H1 (cell line): ENCODE results near the gene ALDH1B1. TPM values are rescaled to one million over a fixed set of nuclear protein-coding genes. Genes with fewer than 3 reads are reported as not detected.

Experiments used
- CTCF ChIA-PET: fragments of 300-600 bp; sonication (Branson Sonifier 250); formaldehyde crosslinking; loops from one replicate; lab custom pipeline; 2021; ENCODE audit not compliant: partially characterized antibody; lab: Charles Lee
- POLR2A ChIA-PET: fragments of 300-600 bp; sonication (Branson Sonifier 250); formaldehyde crosslinking; loops from one replicate; lab custom pipeline; 2021; ENCODE audit warnings: inconsistent platforms; ENCODE audit not compliant: partially characterized antibody; lab: Charles Lee
- DNase-seq, 2 experiments: peaks; one replicate each; pipeline versions ENCODE4 v3.0.0 to v3.0.0-alpha.2; 2010 to 2022; ENCODE audit warnings: low spot score in 2 of 2, low read depth in 1 of 2, mixed read lengths in 1 of 2
- FAIRE-seq: peaks from 2 replicates; lab custom pipeline; 2011; peaks lifted over from hg19 to GRCh38; lab: Jason Lieb, UNC
- H2AFZ ChIP-seq: 2 replicates; pipeline ENCODE4 v1.8.1; 2012; ENCODE audit warnings: low read length, inconsistent platforms
- H2AK5ac ChIP-seq: 2 replicates; pipeline ENCODE4 v1.6.1; 2013; ENCODE audit warnings: low read depth, low read length
- H2BK120ac ChIP-seq: replicated peaks from 2 replicates; pipeline ENCODE3; 2013; ENCODE audit warnings: low read depth, low read length, inconsistent platforms
- H2BK12ac ChIP-seq: 2 replicates; pipeline ENCODE4 v1.6.1; 2013; ENCODE audit warnings: low read depth, low read length
- H2BK15ac ChIP-seq: 2 replicates; pipeline ENCODE4 v1.6.1; 2013; ENCODE audit warnings: low read length
- H2BK20ac ChIP-seq: 2 replicates; pipeline ENCODE4 v1.6.1; 2013; ENCODE audit warnings: low read length
- H2BK5ac ChIP-seq: 2 replicates; pipeline ENCODE4 v1.6.1; 2013; ENCODE audit warnings: low read depth, low read length
- H3K14ac ChIP-seq: 2 replicates; pipeline ENCODE4 v1.6.1; 2013; ENCODE audit warnings: inconsistent platforms; ENCODE audit not compliant: insufficient read length
- H3K18ac ChIP-seq: 2 replicates; pipeline ENCODE4 v1.6.1; 2013; ENCODE audit warnings: low read length; ENCODE audit errors: extremely low read depth
- H3K23ac ChIP-seq: 2 replicates; pipeline ENCODE4 v1.6.1; 2013; ENCODE audit warnings: inconsistent platforms; ENCODE audit not compliant: insufficient read length
- H3K23me2 ChIP-seq: 2 replicates; pipeline ENCODE4 v1.6.1; 2013; ENCODE audit warnings: low read depth, low read length
- H3K27ac ChIP-seq: 2 replicates; pipeline ENCODE4 v1.6.1; 2011; ENCODE audit warnings: low read depth, low read length, inconsistent platforms
- H3K27me3 ChIP-seq, 4 experiments: replicated peaks in 1 of 4; 1 replicate in 1 of 4; 2 replicates in 3 of 4; pipeline versions ENCODE4 v1.6.1 to v1.8.1; 2011 to 2013; ENCODE audit warnings: low read length in 3 of 4, mild to moderate bottlenecking in 3 of 4, inconsistent platforms in 2 of 4, mixed read lengths in 2 of 4, moderate library complexity in 1 of 4; ENCODE audit not compliant: control insufficient read depth in 3 of 4, insufficient read depth in 3 of 4; ENCODE audit errors: extremely low read depth in 1 of 4
- H3K36me3 ChIP-seq, 4 experiments: 2 replicates each; pipeline versions ENCODE4 v1.6.1 to v1.8.1; 2011 to 2013; ENCODE audit warnings: mild to moderate bottlenecking in 4 of 4, low read length in 3 of 4, moderate library complexity in 2 of 4, control low read depth in 1 of 4, inconsistent platforms in 1 of 4; ENCODE audit not compliant: insufficient read depth in 4 of 4, control insufficient read depth in 2 of 4
- H3K4ac ChIP-seq: replicated peaks from 2 replicates; pipeline ENCODE3; 2013; ENCODE audit warnings: low read length, low read depth, mixed read lengths, inconsistent platforms; ENCODE audit not compliant: insufficient read length
- H3K4me1 ChIP-seq, 4 experiments: replicated peaks in 1 of 4; 1 replicate in 1 of 4; 2 replicates in 3 of 4; pipeline versions ENCODE4 v1.6.1 to v1.8.1; 2011 to 2013; ENCODE audit warnings: low read length in 3 of 4, inconsistent platforms in 2 of 4, mixed read lengths in 1 of 4; ENCODE audit not compliant: insufficient read depth in 4 of 4, control insufficient read depth in 3 of 4
- H3K4me2 ChIP-seq, 2 experiments: 2 replicates each; pipeline versions ENCODE4 v1.6.1 to v1.8.1; 2011 to 2013; ENCODE audit warnings: low read depth in 2 of 2, low read length in 2 of 2, control low read depth in 1 of 2, inconsistent platforms in 1 of 2, mild to moderate bottlenecking in 1 of 2; ENCODE audit not compliant: insufficient read depth in 1 of 2
- H3K4me3 ChIP-seq, 4 experiments: fragments of 200-600, 300-600 bp in 1 of 4; sonication (generic), shearing (Covaris generic), sonication (Bioruptor Twin) in 1 of 4; 2 replicates each; pipeline versions ENCODE4 v1.5.1 to v1.8.1; 2011 to 2016; ENCODE audit warnings: low read length in 4 of 4, low read depth in 3 of 4, control low read depth in 2 of 4, inconsistent platforms in 2 of 4, mild to moderate bottlenecking in 2 of 4, mixed read lengths in 1 of 4, moderate library complexity in 1 of 4; ENCODE audit not compliant: insufficient read depth in 2 of 4; ENCODE audit errors: extremely low read depth in 1 of 4
- H3K56ac ChIP-seq: replicated peaks from 2 replicates; pipeline ENCODE3; 2013; ENCODE audit warnings: low read depth, mild to moderate bottlenecking, mixed read lengths, low read length, inconsistent platforms; ENCODE audit not compliant: insufficient read length
- H3K79me1 ChIP-seq: 2 replicates; pipeline ENCODE4 v1.6.1; 2013; ENCODE audit warnings: low read depth, low read length, control low read depth
- H3K79me2 ChIP-seq, 2 experiments: 2 replicates each; pipeline versions ENCODE4 v1.6.1 to v1.8.1; 2012 to 2013; ENCODE audit warnings: low read length in 2 of 2, mild to moderate bottlenecking in 2 of 2, inconsistent platforms in 1 of 2; ENCODE audit not compliant: insufficient read depth in 2 of 2, control insufficient read depth in 1 of 2
- H3K9ac ChIP-seq, 4 experiments: replicated peaks in 1 of 4; 1 replicate in 1 of 4; 2 replicates in 3 of 4; pipeline versions ENCODE4 v1.6.1 to v1.8.1; 2011 to 2013; ENCODE audit warnings: low read depth in 3 of 4, low read length in 3 of 4, control low read depth in 2 of 4, mild to moderate bottlenecking in 2 of 4, moderate library complexity in 2 of 4, inconsistent platforms in 1 of 4; ENCODE audit errors: extremely low read depth in 1 of 4
- H3K9me3 ChIP-seq, 2 experiments: 2 replicates each; pipeline versions ENCODE4 v1.6.1 to v1.8.1; 2012 to 2013; ENCODE audit warnings: mild to moderate bottlenecking in 2 of 2, moderate library complexity in 2 of 2, control low read depth in 1 of 2, inconsistent platforms in 1 of 2, low read depth in 1 of 2, low read length in 1 of 2, mixed read lengths in 1 of 2; ENCODE audit not compliant: insufficient read depth in 2 of 2
- H4K20me1 ChIP-seq, 2 experiments: replicated peaks in 1 of 2; 2 replicates each; pipeline versions ENCODE3 to v1.8.1; 2011 to 2013; ENCODE audit warnings: inconsistent platforms in 2 of 2, low read length in 2 of 2, mild to moderate bottlenecking in 1 of 2; ENCODE audit not compliant: insufficient read depth in 2 of 2, control insufficient read depth in 1 of 2
- H4K5ac ChIP-seq: 2 replicates; pipeline ENCODE4 v1.6.1; 2013; ENCODE audit warnings: low read length, low read depth, mixed read lengths, inconsistent platforms; ENCODE audit not compliant: insufficient read length
- H4K8ac ChIP-seq: 2 replicates; pipeline ENCODE4 v1.8.0; 2013; ENCODE audit warnings: mild to moderate bottlenecking, moderate library complexity, low read length, inconsistent platforms; ENCODE audit not compliant: insufficient read depth; ENCODE audit errors: extremely low read depth
- H4K91ac ChIP-seq: replicated peaks from 2 replicates; pipeline ENCODE3; 2013; ENCODE audit warnings: low read length, mixed read lengths, inconsistent platforms; ENCODE audit not compliant: insufficient read length
- CBX8 ChIP-seq: fragments of 300-800, 300-1000 bp; sonication (generic); IDR thresholded peaks from 2 replicates; pipeline ENCODE4 v1.7.1; 2016; ENCODE audit warnings: low read depth, low read length, borderline replicate concordance
- CTBP2 ChIP-seq: IDR thresholded peaks from 2 replicates; pipeline ENCODE4 v1.7.0; 2011; ENCODE audit warnings: borderline replicate concordance, mild to moderate bottlenecking, moderate library complexity, mixed read lengths, low read length; ENCODE audit not compliant: insufficient read depth, insufficient read length
- FOSL1 ChIP-seq: IDR thresholded peaks from 2 replicates; pipeline ENCODE4 v1.6.1; 2011; ENCODE audit warnings: mild to moderate bottlenecking, low read depth, low read length, moderate library complexity; ENCODE audit not compliant: insufficient read depth
- GABPA ChIP-seq: IDR thresholded peaks from 2 replicates; pipeline ENCODE4 v1.6.1; 2011; ENCODE audit warnings: mild to moderate bottlenecking, low read length, moderate library complexity, borderline replicate concordance; ENCODE audit not compliant: insufficient read depth
- JUND ChIP-seq: IDR thresholded peaks from 2 replicates; pipeline ENCODE4 v1.6.1; 2011; ENCODE audit warnings: mild to moderate bottlenecking, improper control_type of control experiment, low read length
- NRF1 ChIP-seq: IDR thresholded peaks from 2 replicates; pipeline ENCODE4 v1.6.1; 2011; ENCODE audit warnings: mild to moderate bottlenecking, low read depth, low read length, improper control_type of control experiment
- RFX5 ChIP-seq: IDR thresholded peaks from 2 replicates; pipeline ENCODE4 v1.6.1; 2011; ENCODE audit warnings: low read depth, low read length, improper control_type of control experiment, borderline replicate concordance
- RXRA ChIP-seq: IDR thresholded peaks from 2 replicates; pipeline ENCODE4 v1.6.1; 2011; ENCODE audit warnings: low read depth, mild to moderate bottlenecking, low read length, moderate library complexity; ENCODE audit not compliant: insufficient read depth
- SAP30 ChIP-seq: fragments of 300-600 bp; sonication (generic); IDR thresholded peaks from 2 replicates; pipeline ENCODE4 v1.7.1; 2012; ENCODE audit warnings: low read length, moderate library complexity, mild to moderate bottlenecking, inconsistent platforms; ENCODE audit not compliant: insufficient read depth, insufficient replicate concordance
- SP1 ChIP-seq: IDR thresholded peaks from 2 replicates; pipeline ENCODE4 v1.6.1; 2011; ENCODE audit warnings: low read depth, low read length
- TBP ChIP-seq: IDR thresholded peaks from 2 replicates; pipeline ENCODE4 v1.6.1; 2011; ENCODE audit warnings: low read depth, low read length, improper control_type of control experiment
- WGBS, 2 experiments: shearing (Covaris generic) in 1 of 2; methylation state at CpG; one replicate each; pipeline versions ENCODE4 v1.1.6 to v1.1.7; 2013 to 2015; ENCODE audit warnings: low lambda C conversion rate in 2 of 2, mixed read lengths in 2 of 2, inconsistent platforms in 1 of 2, low coverage in 1 of 2, missing lambda C conversion rate in 1 of 2; ENCODE audit not compliant: insufficient replicate concordance in 2 of 2, insufficient coverage in 1 of 2, insufficient read length in 1 of 2; ENCODE audit errors: extremely low coverage in 1 of 2, missing lambda C conversion rate in 1 of 2; 5-methylcytosine and 5-hydroxymethylcytosine counted together
- polyA plus RNA-seq, 7 experiments: library from polyadenylated mRNA; depleted of rRNA in 3 of 7; stranded (reverse) in 5 of 7; unstranded in 2 of 7; fragments of >200 nt in 5 of 7; fragments of 200-250 nt in 2 of 7; gene quantifications; 1 replicate in 5 of 7; 2 replicates in 1 of 7; 4 replicates in 1 of 7; pipeline versions ENCODE4 v1.2.1 to v1.2.3, GENCODE V29; 2011 to 2013; ENCODE audit warnings: missing spikeins in 2 of 7, mixed read lengths in 2 of 7
- total RNA-seq: library from RNA; stranded (reverse); fragmentation: NEBNext Ultra II Directional; extraction: Animal tissue kit (Norgen Biotek cat#: 25700); gene quantifications from 2 replicates; pipeline ENCODE4 v1.2.1, GENCODE V29; 2021
- TF ChIP-seq, protein P1 (sequence below): IDR thresholded peaks from 2 replicates; pipeline ENCODE4 v1.6.1; 2012; ENCODE audit warnings: inconsistent platforms

ALDH1B1 gene
- total and polyA plus RNA-seq, 2 of the 8 experiments (the other 6 are each of a cell fraction or from before 2014, with no cell fraction given): 41.6 to 78.7 TPM

- H3K23me2 ChIP-seq: no peaks in the 10 kb centered on the region; the same call in 1 of the 2 replicates
- H3K27ac ChIP-seq: no peak overlapping the region
- POLR2A ChIA-PET: interaction anchor here (1.1 kb wide), 1 partner anchor 25 kb away, joined by 3 read pairs; no protein-coding TSS in a partner anchor
- FAIRE-seq: no peak
- no peak overlapping the region for H3K4ac ChIP-seq
- H4K20me1 ChIP-seq: peaks cover 0 to 4% of the 10 kb centered on the region in 2 experiments
- H2AK5ac ChIP-seq: no peak overlapping the region
- peak overlapping the region; percentile 36; the same call in 1 of the 2 replicates for H2BK5ac ChIP-seq
- no peak overlapping the region for H2AFZ ChIP-seq
- no peaks in the 10 kb centered on the region for H3K79me2 ChIP-seq
- no peak overlapping the region for H4K8ac ChIP-seq
- no peak overlapping the region for H4K91ac ChIP-seq
- H3K23ac ChIP-seq: no peak overlapping the region
- WGBS, 2 experiments: 85% methylated on average over 1 of the region's 1 CpG; no CpG with 5 or more reads in 1 of the 2 experiments
- no peaks in the 10 kb centered on the region for H3K36me3 ChIP-seq
- H3K27me3 ChIP-seq: peaks cover 0 to 9% (median 2%) of the 10 kb centered on the region in 4 experiments; a peak in 6 of 7 replicates
- no peak overlapping the region for H2BK120ac ChIP-seq
- H4K5ac ChIP-seq: no peak overlapping the region
- 0 out of 2 replicates have a peak overlapping the region, but pooled peaks have one; percentile 10 for H2BK20ac ChIP-seq
- peak overlapping the region; percentile 20; the same call in 1 of the 2 replicates for H2BK12ac ChIP-seq
- peaks cover 8 to 37% (median 20%) of the 10 kb centered on the region in 4 experiments for H3K4me1 ChIP-seq
- CTCF ChIA-PET: interaction anchor here (0.8 to 5.5 kb wide), 10 partner anchors 9 to 330 kb away, joined by 3 to 47 read pairs (median 4); partner anchors contain the start of gene ALDH1B1
- DNase-seq: no peak
- no peak overlapping the region for H3K56ac ChIP-seq
- H3K4me2 ChIP-seq: no peak overlapping the region
- 0 out of 2 replicates have a peak overlapping the region, but pooled peaks have one; percentile 22 for H2BK15ac ChIP-seq
- H3K4me3 ChIP-seq: no peak overlapping the region
- H3K18ac ChIP-seq: no peak overlapping the region
- no peaks in the 10 kb centered on the region for H3K9me3 ChIP-seq
- H3K79me1 ChIP-seq: no peaks in the 10 kb centered on the region
- no peak overlapping the region for H3K14ac ChIP-seq
- no peak overlapping the region for H3K9ac ChIP-seq
- TF ChIP-seq SAP30 (no peak), NRF1 (no peak), RXRA (no peak), RFX5 (no peak), TBP (no peak), JUND (no peak), SP1 (no peak), CTBP2 (no peak), CBX8 (no peak), GABPA (no peak), FOSL1 (no peak)
- TF ChIP-seq, protein P1, sequence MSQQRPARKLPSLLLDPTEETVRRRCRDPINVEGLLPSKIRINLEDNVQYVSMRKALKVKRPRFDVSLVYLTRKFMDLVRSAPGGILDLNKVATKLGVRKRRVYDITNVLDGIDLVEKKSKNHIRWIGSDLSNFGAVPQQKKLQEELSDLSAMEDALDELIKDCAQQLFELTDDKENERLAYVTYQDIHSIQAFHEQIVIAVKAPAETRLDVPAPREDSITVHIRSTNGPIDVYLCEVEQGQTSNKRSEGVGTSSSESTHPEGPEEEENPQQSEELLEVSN: no peak
Observed at GRCh38 chr9:38418366-38418765, 25.9 kb downstream of the ALDH1B1 start.
